Neural crest cell (in vitro differentiated cells): ENCODE measurements around the gene EID2B. TPM values are rescaled to one million over a fixed set of nuclear protein-coding genes. Genes with fewer than 3 reads are reported as not detected.
A peak's percentile ranks its signal among the peaks of the same experiment; 100 is the strongest.

Experiments
- DNase-seq: peaks from one replicate; pipeline ENCODE4 v3.0.0; 2021; ENCODE audit warnings: low read depth, mixed read lengths, low spot score
- H3K27ac Mint-ChIP-seq: one replicate; pipeline ENCODE4 v1.8.0; 2021; ENCODE audit warnings: mild to moderate bottlenecking, mixed read lengths; ENCODE audit not compliant: unreplicated experiment
- H3K27me3 Mint-ChIP-seq: 2 replicates; pipeline ENCODE4 v1.8.0; 2021; ENCODE audit warnings: low read depth, mild to moderate bottlenecking, mixed read lengths
- H3K36me3 Mint-ChIP-seq: 2 replicates; pipeline ENCODE4 v1.8.0; 2021; ENCODE audit warnings: low read depth, mild to moderate bottlenecking, mixed read lengths
- H3K4me1 Mint-ChIP-seq: 2 replicates; pipeline ENCODE4 v1.8.0; 2021; ENCODE audit warnings: mixed read lengths
- H3K4me3 Mint-ChIP-seq: one replicate; pipeline ENCODE4 v1.8.0; 2021; ENCODE audit warnings: mild to moderate bottlenecking, mixed read lengths
- H3K9me3 Mint-ChIP-seq: 2 replicates; pipeline ENCODE4 v1.8.0; 2021; ENCODE audit warnings: mixed read lengths
- total RNA-seq: library from RNA; stranded (reverse); gene quantifications from 2 replicates; pipeline ENCODE4 v1.2.1, GENCODE V29; 2021
- TF ChIP-seq, protein P1 (sequence below): fragments of 200-600 bp; sonication (generic); conservative IDR thresholded peaks from 2 replicates; pipeline ENCODE4 v1.5.0; 2021; ENCODE audit warnings: antibody characterized with exemption, mild to moderate bottlenecking

Gene EID2B
- total RNA-seq, 1 donor from 2014 or later = 7.7 TPM

DNA sequence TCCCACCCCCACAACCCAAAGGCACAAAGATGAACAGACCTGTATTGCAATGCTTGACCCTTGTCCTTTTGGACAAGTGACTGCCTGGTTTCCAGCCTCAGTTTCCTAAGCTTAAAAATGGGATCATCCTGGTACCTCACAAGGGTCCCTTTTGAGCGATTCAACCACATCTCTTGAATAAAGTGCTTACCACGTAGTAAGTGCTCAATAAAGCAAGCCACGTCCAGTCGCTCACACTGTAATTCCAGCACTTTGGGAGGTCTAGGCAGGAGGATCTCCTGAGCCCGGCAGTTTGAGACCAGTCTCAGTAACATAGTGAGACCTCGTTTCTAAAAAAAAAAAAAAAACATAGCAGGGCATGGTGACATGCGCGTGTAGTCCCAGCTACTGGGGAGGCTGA is 32.7 kb downstream of the EID2B start:
- Mint-ChIP-seq H3K4me3 (peak overlapping the region; percentile 79), H3K36me3 (no peaks in the 10 kb centered on the region), H3K27me3 (peaks cover 86% of the 10 kb centered on the region), H3K4me1 (peaks cover 17% of the 10 kb centered on the region), H3K27ac (no peak overlapping the region), H3K9me3 (no peaks in the 10 kb centered on the region)
- DNase-seq = no peak
- TF ChIP-seq, protein P1, sequence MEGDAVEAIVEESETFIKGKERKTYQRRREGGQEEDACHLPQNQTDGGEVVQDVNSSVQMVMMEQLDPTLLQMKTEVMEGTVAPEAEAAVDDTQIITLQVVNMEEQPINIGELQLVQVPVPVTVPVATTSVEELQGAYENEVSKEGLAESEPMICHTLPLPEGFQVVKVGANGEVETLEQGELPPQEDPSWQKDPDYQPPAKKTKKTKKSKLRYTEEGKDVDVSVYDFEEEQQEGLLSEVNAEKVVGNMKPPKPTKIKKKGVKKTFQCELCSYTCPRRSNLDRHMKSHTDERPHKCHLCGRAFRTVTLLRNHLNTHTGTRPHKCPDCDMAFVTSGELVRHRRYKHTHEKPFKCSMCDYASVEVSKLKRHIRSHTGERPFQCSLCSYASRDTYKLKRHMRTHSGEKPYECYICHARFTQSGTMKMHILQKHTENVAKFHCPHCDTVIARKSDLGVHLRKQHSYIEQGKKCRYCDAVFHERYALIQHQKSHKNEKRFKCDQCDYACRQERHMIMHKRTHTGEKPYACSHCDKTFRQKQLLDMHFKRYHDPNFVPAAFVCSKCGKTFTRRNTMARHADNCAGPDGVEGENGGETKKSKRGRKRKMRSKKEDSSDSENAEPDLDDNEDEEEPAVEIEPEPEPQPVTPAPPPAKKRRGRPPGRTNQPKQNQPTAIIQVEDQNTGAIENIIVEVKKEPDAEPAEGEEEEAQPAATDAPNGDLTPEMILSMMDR = no peak

DNA sequence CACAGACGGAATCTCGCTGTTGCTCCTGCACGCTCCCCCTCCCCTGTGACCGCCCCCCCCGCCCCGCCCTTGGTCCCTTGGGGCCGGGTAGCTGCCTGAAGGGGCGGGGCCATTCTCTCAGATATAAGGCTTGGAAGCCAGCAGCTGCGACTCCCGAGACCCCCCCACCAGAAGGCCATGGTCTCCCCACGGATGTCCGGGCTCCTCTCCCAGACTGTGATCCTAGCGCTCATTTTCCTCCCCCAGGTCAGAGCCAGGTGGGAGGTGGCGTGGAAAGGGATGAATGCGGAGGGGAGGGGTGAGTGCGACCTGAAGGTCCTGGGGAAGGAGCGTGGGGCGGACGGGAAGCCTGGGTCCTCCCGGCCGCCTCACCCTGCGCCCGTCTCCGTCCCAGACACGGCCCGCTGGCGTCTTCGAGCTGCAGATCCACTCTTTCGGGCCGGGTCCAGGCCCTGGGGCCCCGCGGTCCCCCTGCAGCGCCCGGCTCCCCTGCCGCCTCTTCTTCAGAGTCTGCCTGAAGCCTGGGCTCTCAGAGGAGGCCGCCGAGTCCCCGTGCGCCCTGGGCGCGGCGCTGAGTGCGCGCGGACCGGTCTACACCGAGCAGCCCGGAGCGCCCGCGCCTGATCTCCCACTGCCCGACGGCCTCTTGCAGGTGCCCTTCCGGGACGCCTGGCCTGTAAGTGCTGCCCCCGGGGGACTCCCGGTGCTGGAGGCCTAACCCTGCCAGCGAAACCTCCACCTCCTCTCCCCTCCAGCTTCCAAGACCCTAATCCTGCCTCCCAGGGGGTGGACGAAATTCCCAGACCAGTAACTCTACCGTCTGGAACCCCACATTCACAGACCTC is 33.6 kb downstream of the EID2B start, which contains the start of gene DLL3:
TSS of gene DLL3 (plus strand) at position 150 of the 845 bp plus-strand sequence. CDS start at position 178, 28 bp downstream.
- Mint-ChIP-seq H3K4me3 (peak within 1 kb of the TSS; percentile 79), H3K27ac (peak within 1 kb of the TSS; percentile 59), H3K4me1 (peaks cover 20% of the 10 kb centered on the region), H3K36me3 (no peaks in the 10 kb centered on the region), H3K9me3 (no peaks in the 10 kb centered on the region), H3K27me3 (peaks cover 80% of the 10 kb centered on the region)
- TF ChIP-seq, protein P1 = no peak
- peak; percentile 17 for DNase-seq

DNA sequence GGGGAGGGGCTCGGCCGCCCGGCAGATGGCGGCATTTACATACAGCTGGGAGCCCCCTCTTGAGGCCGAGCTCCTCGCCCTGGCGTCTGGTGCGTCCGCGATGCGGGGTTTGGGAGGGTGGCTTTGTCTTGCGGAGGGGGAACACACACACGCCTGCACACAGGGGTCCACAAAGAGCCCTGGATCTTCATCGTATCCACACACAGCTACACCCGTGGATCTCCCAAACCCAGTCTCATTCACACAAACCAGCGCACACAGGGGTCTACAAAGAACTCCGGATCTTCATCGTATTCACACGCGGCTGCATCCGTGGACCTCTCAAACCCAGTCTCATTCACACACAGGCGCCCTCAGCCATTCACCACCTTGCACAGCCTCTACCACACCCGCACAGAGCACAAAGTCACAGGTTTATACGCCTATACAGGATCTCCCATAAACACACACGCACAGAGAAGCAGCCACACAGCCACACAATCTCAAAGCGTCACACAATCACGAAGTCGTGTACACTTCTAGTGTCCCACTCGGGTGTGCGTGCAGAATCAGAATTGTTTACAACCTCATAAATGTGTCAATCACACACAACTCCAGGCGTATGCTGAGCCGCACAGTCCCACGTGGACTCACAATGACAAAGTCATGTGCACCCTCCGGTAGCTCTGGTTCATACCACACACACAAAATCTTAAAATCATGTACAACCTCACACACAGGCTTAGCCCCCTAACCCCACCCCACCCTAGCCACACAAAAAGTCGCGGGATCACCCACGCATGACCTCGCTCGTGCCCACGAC is 34.5 kb downstream of the EID2B start:
- Mint-ChIP-seq H3K27ac (peak overlapping the region; percentile 59), H3K36me3 (no peaks in the 10 kb centered on the region), H3K9me3 (no peaks in the 10 kb centered on the region), H3K27me3 (peaks cover 72% of the 10 kb centered on the region), H3K4me1 (peaks cover 20% of the 10 kb centered on the region), H3K4me3 (peak overlapping the region; percentile 77)
- DNase-seq = peak; percentile 56
- TF ChIP-seq, protein P1 = peak; percentile 44

DNA sequence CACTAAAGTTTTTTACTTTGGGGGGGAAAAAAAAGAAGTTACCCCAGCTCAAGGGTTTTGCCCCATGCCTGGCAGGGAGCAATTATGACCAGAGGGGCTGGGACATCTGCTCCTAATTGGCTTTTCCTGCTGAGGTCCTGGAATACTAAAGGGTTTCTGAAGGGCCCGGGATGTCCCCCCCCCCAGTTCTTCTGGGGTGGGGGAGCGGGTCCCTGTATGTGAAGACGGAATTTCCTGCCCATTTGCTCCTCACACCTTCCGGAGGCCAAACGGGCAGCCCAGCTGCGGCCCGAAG is 35.0 kb downstream of the EID2B start:
- TF ChIP-seq, protein P1 = no peak
- no peak for DNase-seq
- H3K4me3 Mint-ChIP-seq = peak overlapping the region; percentile 44
- H3K9me3 Mint-ChIP-seq = no peaks in the 10 kb centered on the region
- no peak overlapping the region for H3K27ac Mint-ChIP-seq
- peaks cover 68% of the 10 kb centered on the region for H3K27me3 Mint-ChIP-seq
- H3K36me3 Mint-ChIP-seq = no peaks in the 10 kb centered on the region
- H3K4me1 Mint-ChIP-seq = peaks cover 20% of the 10 kb centered on the region

DNA sequence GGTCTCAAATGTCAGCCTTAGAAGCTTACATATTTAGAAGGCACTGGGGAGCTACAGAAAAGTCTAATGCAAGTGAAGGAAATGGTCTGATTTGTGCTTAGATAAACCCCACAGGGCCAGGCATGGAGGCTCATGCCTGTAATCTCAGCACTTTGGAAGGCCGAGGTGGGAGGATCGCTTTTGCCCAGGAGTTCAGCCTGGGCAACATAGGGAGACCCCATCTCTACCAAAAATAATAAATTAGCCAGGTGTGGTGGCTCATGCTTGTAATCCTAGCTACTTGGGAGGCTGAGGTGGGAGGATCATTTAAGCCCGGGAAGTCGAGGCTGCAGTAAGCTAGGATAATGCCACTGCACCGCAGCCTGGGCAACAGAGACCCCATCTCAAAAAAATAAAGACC is 36.6 kb downstream of the EID2B start:
- H3K27ac Mint-ChIP-seq = no peak overlapping the region

More for the DNA sequence above, 36.6 kb downstream of the EID2B start:
- DNase-seq = no peak
- Mint-ChIP-seq H3K4me3 (no peak overlapping the region), H3K4me1 (peaks cover 20% of the 10 kb centered on the region), H3K36me3 (no peaks in the 10 kb centered on the region), H3K27me3 (peaks cover 58% of the 10 kb centered on the region), H3K9me3 (no peaks in the 10 kb centered on the region)
- TF ChIP-seq, protein P1 = no peak
